Gastroesophageal sphincter (tissue), 3 donors: ENCODE results near the gene COLEC11.

Source experiments
- EP300 ChIP-seq: sonication (generic); formaldehyde crosslinking; IDR thresholded peaks from one replicate; pipeline ENCODE4 v1.6.1; 2017; ENCODE audit warnings: antibody characterized with exemption, mild to moderate bottlenecking
- TF ChIP-seq, protein P1 (sequence below), 4 experiments: fragments of 200-600 bp in 2 of 4; fragments of 450-650 bp in 2 of 4; sonication (generic) in 1 of 4; IDR thresholded peaks; one replicate each; pipeline ENCODE4 v1.5.1; 2017 to 2019; ENCODE audit warnings: antibody characterized with exemption in 4 of 4, mild to moderate bottlenecking in 2 of 4, moderate library complexity in 2 of 4

DNA sequence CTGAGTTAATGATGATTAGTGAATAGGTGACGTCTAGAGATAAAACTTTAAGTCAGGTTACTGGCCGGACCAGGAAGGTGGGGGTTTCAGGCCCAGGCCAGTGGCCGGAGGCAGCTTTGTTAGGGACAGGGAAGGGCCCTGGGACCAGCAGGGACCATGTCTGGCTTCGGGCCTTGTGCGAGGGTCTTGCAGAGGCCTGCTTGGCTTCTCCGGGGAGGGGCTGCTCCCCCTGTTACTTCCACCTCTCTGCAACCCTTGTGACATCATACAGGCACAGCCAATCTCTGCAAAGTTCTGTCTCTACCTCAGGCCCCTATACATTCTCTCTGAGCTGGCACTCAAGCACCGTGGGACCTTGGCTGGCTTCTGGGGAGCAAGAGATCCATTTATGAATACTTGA is 63.0 kb downstream of the COLEC11 start, which contains the start of gene ALLC:
- TF ChIP-seq, protein P1, sequence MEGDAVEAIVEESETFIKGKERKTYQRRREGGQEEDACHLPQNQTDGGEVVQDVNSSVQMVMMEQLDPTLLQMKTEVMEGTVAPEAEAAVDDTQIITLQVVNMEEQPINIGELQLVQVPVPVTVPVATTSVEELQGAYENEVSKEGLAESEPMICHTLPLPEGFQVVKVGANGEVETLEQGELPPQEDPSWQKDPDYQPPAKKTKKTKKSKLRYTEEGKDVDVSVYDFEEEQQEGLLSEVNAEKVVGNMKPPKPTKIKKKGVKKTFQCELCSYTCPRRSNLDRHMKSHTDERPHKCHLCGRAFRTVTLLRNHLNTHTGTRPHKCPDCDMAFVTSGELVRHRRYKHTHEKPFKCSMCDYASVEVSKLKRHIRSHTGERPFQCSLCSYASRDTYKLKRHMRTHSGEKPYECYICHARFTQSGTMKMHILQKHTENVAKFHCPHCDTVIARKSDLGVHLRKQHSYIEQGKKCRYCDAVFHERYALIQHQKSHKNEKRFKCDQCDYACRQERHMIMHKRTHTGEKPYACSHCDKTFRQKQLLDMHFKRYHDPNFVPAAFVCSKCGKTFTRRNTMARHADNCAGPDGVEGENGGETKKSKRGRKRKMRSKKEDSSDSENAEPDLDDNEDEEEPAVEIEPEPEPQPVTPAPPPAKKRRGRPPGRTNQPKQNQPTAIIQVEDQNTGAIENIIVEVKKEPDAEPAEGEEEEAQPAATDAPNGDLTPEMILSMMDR (IDR thresholded peaks at IDR 0.05) = no peak
- no peak for TF ChIP-seq EP300
